GM18870 (cell line): ENCODE results near the gene TSPEAR.
"Not testable (repeated sequence)": the region's sequence is repeated elsewhere in the genome, so short reads cannot be mapped to it uniquely, and the experiment has no call there.

ENCODE experiments used
- ATAC-seq: cut with Tn5 transposase; IDR thresholded peaks from one replicate; pipeline ENCODE4 v1.9.1; 2021; ENCODE audit warnings: moderate library complexity; ENCODE audit not compliant: unreplicated experiment

The TSPEAR gene

GRCh38 chr21:44555200-44555875, 156.0 kb downstream of the TSPEAR start:
- no peak for ATAC-seq

- no peak for ATAC-seq
Measured at GRCh38 chr21:44552681-44553080, 158.7 kb downstream of the TSPEAR start.

- ATAC-seq = no peak
Measured at GRCh38 chr21:44552136-44552535, 159.2 kb downstream of the TSPEAR start.

DNA sequence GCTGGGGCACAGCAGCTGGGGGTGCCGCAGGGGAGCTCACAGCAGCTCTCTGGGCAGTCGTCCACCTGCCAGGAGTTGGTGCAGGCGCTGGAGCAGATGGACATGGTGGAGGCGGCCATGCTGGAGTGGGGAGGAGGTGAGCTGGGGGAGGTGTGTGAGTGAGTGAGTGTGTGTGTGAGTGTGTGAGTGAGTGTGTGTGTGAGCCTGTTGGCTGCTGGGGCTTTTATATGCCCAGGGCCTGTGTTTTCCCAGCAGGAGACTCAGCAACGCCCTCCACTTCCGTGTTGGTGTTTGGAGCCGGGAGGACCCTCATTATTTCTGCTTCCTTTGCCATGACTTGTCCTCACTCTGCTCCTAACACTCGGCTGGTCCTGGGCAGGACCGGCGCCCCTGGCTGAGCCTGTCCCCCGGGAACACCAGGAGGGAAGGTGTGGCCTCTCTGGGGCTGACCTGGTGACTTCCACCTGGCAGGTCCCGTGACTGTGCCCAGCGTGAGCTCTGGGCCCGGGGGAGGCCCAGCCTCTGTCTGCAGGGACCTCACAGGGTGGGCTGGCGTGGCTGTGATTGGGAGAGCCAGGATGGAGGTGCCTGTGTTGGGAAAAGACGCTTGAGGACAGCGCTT, 159.9 kb downstream of the TSPEAR start, which contains the start of gene KRTAP10-2:
Gene KRTAP10-2 (minus strand): TSS at position 166 of the 622 bp plus-strand sequence. CDS start 47 bp downstream, at position 119.
- no peak for ATAC-seq

- ATAC-seq = no peak
Measured at GRCh38 chr21:44550807-44551206, 160.6 kb downstream of the TSPEAR start.

- ATAC-seq = not testable (repeated sequence)
Measured at GRCh38 chr21:44550285-44550684, 161.1 kb downstream of the TSPEAR start.

DNA sequence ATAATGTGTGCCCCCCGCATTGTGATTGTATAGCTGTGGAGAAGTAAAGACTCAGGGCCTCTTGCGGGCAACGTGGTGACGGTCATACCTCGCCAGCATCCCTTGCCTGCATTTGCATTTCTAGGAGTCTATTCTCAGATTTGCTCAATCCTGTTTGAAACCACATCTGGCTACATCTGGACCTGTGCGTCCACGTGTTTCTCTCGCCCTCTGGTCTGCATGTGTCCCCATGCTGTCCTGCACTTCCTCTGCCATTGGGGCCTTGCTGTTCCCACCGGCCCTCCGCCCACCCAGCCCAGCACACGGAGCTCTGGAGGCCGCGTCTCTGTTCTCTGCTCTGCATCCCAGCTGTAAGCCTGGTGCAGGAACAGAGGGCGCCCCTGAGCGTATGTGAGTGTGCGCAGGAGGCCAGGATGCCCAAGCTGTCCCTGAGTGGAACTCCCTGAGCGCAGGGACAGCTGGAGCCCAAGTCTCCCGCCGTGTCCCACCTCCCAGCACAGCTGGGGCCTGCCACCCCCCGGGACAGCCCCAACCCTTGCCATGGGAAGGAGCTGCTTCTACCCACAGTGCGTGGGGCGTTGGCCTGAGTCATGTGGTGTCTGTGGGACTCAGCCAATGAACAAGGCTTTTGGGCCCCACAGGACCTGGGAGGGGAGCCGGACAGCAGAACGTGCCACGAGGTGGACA, 161.7 kb downstream of the TSPEAR start:
- ATAC-seq = no peak

GRCh38 chr21:44548922-44549321, 162.4 kb downstream of the TSPEAR start:
- no peak for ATAC-seq

DNA sequence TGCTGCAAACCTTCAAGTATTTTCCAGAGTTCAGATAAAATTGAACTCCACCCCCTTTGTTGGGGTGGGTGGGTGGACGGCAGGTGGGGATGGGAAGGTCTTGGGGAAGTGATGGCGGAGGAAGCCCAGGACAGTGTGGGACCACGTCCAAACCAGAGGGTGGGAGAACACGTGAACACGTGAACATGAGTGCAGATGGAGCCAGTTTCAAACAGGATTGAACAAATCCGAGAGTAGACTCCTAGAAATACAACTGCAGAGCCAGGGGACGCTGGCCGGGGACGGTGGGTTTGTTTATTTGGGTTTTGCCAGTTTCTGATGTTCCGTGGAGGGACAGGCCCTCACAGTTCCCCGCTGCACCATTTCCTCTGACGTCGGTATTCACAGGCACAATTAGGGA, 163.0 kb downstream of the TSPEAR start:
- no peak for ATAC-seq

GRCh38 chr21:44547656-44548331, 163.6 kb downstream of the TSPEAR start:
- no peak for ATAC-seq

GRCh38 chr21:44544566-44544965, 166.8 kb downstream of the TSPEAR start:
- no peak for ATAC-seq

- ATAC-seq = no peak
Measured at GRCh38 chr21:44542716-44543115, 168.7 kb downstream of the TSPEAR start.

DNA sequence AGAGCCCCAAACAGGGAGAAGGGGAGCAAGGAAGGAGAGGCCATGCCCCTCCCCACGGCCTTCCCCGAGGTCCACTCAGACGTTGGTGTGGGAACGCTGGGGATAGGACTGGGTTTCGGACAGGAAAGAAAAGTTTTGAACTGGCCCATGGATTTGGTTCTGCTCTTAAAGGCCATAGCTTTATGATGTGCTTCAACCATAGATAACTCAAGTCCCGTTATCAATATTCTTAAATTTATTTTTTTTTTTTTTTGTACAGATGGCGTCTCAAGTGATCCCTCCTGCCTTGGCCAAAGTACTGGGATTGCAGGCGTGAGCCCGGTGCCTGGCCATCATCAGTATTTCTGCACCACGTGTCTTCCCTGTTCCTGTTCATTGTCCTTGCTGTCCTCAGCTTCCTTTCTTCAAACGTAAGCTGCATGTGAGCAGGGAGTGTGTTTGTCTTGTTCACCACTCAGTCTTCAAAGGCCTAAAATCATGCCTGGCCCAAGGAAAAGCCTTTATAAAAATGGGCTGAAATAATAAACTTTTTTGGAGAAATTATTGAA, 170.6 kb downstream of the TSPEAR start:
- no peak for ATAC-seq

GRCh38 chr21:44539991-44540666, 171.2 kb downstream of the TSPEAR start, which contains the start of gene KRTAP10-1:
TSS of gene KRTAP10-1 (minus strand) at chr21:44540195. CDS start at chr21:44540150, 45 bp downstream.
- no peak for ATAC-seq

GRCh38 chr21:44539046-44539445, 172.3 kb downstream of the TSPEAR start:
- no peak for ATAC-seq

GRCh38 chr21:44537930-44538911, 173.2 kb downstream of the TSPEAR start:
- no peak for ATAC-seq

DNA sequence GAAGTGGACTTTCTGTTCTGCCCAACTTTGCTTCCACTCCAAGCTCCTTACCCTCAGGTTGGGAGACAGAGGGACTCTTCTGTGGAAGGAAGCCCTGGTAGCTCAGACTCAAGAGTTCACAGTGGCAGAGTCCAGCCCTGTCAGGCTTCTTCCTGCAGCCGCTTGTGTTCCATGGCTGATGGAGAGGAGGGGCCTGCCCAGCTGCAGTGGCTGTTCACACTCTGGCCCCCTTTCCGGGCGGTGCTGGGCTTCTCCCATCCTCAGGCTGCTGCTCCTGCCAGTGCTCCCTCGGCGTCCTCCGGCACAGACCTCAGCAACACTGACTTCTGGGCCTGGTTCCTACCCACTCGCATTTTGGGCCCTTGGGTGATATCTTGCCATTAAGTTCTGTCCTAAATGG, 175.4 kb downstream of the TSPEAR start:
- no peak for ATAC-seq

- no peak for ATAC-seq
Measured at GRCh38 chr21:44534688-44535087, 176.7 kb downstream of the TSPEAR start.

DNA sequence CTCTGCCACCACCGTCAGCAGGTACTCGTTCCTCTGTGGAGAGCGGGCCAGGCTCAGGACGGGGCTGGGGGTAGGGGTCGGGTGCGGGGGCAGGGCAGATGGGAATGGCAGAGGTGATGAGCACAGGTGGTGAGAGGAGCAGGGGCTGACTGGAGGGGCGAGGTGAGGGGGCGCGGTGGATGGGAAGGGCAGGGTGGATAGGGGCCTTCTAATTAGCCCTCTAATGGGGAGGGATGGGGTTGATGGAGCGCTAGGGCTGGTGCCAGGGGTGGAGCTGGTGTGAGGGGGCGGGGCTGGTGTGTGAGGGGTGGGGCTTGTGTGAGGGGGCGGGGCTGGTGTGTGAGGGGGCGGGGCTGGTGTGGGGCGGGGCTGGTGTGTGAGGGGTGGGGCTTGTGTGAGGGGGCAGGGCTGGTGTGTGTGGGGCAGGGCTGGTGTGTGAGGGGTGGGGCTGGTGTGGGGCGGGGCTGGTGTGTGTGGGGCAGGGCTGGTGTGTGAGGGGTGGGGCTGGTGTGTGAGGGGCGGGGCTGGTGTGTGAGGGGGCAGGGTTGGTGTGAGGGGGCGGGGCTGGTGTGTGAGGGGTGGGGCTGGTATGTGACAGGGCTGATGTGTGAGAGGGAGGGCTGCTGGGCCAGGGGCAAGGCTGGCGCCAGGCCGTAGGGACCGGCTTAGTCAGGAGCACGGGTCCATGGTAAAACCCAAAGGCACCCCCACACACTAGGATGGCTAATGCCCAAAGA, 177.3 kb downstream of the TSPEAR start:
- ATAC-seq = no peak
